HG03196 (cell line): ENCODE results near the gene MARK4.

ENCODE experiments used
- ATAC-seq: cut with Tn5 transposase; IDR thresholded peaks from one replicate; pipeline ENCODE4 v1.9.1; 2021; ENCODE audit not compliant: unreplicated experiment

The MARK4 gene

DNA sequence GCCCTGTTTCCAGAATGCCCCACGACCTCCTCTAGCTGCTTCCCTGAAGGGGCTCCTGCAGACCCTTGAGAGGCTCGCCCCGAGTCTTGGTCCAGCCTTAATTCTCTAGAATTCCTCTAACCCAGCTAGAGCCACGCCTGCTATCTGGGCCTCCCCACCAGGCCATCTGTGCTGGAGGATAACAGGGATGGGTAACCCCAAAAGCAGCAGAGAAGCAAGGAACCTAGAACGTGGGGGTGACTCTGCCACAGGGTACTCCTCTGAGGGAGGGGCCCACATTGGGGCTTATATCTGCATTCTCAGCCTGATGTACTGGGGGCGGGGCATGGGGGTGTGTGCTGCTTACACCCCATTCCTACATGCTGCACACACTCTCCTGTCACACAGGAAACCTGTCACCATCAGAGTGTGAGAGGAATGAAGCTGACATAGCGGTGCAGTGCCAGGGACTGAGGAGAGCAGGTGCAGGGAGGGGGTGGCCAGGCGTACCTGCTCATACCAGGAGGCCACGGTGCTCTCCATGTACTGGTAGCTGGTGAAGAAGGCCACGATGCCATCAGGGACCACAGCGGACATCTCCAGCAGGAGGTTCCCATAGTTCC lies 103.3 kb downstream of the MARK4 start:
- ATAC-seq: no peak
